Left colon (tissue), 2 donors: Measurements from ENCODE around the gene NDNF. TPM values are rescaled to one million over a fixed set of nuclear protein-coding genes. Genes with fewer than 3 reads are reported as not detected.

ENCODE experiments used
- total RNA-seq, 2 donors: library from RNA; stranded (reverse); fragmentation: NEBNext Ultra II Directional; extraction: Animal tissue kit (Norgen Biotek cat#: 25700); gene quantifications; one replicate each; pipeline ENCODE4 v1.2.1, GENCODE V29; 2021
- donor health status: DM: no; HTN: no; CAD: no.
- donor health status: DM: yes; HTN: yes; CAD: no.

NDNF gene
- total RNA-seq, 2 donors from 2014 or later: 9.2 to 14.0 TPM

Other genes starting within 250 kb of the NDNF start
- 1 to 10 TPM; 7.0 to 7.4 TPM for gene PRDM5, start 149.8 kb downstream of the NDNF start, total RNA-seq
- gene TNIP3, start 91.8 kb upstream of the NDNF start, total RNA-seq: 1 to 10 TPM in 1 of 2 donors, under 1 TPM in 1; 0.67 to 3.8 TPM